ENCODE data around the gene ARHGAP25.
A peak's percentile ranks its signal among the peaks of the same experiment; 100 is the strongest.

Gene ARHGAP25

GRCh38 chr2:68769586-68770270 is 35.1 kb downstream of the ARHGAP25 start:
- no peak for TF ChIP-seq CTCF (IDR thresholded peaks at IDR 0.05)
- peak overlapping the region in 1 of 2 donors; percentile 77 for H3K27ac ChIP-seq
- H3K4me3 ChIP-seq: no peak overlapping the region
- DNase-seq (ENCODE audit: low spot score): no peak

DNA sequence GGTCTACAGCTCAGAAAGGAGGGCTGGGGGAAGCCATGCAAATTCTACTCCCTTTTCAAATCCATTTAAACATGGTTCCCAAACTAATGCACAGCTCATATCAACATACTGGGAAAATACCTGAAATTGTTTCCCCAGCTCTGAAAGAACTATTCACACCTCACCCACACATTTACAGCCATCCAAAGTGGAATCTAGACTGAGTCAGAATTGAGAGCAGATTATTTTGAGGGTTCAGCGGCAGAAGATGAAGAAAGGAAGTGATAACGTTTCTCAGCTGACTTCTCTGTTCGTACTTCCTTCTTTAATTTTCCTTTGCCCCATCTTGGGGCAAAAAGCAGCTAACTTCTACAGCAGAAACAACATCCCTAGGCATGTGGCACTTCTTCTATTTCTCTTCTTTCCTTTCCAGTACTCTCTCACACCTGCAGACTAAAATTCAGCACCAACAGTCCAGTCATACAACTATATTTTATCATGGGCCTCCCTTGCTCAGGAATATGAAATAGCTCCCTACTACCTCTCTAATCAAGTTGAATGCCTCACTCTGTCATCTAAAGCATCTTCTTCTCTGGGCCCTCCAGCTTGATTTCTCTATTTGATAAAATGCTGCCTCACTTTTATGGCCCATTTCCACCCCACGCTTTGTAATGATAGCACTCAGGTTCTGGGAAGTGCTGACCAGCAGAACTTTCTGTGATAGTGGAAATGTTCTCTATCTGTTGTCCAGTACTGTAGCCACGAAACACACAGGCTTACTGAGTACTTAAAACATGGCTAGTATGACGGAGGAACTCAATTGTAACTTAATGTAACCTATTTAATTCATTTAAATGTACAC is 35.9 kb downstream of the ARHGAP25 start:
- no peak for TF ChIP-seq CTCF (IDR thresholded peaks at IDR 0.05)
- DNase-seq (ENCODE audit: low spot score): no peak
- Histone ChIP-seq H3K27ac (peak overlapping the region; percentile 61 to 77), H3K4me3 (no peak overlapping the region)

DNA sequence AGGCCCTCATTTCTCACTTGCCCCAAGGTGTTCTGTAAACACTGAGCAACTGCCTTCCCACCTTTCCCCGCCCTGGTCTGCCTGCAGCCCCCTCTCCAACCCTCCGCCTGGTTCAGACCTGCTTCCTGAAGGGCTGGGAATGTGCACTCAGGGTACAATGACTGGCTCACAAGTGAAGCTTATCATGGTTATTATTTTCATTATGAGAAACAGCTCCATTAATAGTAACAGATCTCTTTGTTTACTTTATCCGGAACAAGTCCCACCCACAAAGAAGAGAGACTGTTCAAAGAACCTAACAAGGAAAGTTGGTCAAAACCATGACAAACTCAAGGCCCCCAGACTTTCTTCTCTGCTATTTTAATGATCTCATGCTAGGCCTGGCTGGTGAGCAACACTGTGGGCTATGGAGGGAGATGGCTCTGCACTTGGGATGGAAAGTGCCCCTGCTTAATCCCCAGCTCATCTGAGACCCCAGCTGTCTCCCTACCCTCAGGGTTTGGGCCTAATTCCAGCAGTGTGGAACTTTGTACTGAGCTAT is 36.7 kb downstream of the ARHGAP25 start:
- Histone ChIP-seq H3K27ac (peak overlapping the region; percentile 61 to 77), H3K4me3 (no peak overlapping the region)
- no peak for DNase-seq (ENCODE audit: low spot score)
- TF ChIP-seq CTCF (IDR thresholded peaks at IDR 0.05): no peak

DNA sequence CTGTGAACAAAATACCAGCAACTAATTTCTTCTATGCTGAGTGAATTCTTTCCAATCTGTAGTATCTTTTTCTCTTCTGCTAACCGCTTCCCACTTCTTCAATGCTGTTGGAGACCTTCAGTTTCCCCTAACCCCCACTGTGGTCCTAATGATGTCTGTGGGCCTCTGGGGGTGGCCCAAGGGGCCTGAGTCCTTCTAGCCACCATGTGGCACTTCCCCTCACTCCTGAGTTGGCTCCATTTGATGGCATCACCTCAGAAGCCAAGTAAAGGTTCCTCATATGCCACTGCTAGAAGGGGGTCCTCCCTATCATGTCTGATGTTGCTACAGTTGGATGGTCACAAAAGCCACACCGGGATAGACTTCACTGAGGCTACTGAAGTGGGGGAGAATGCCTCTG is 37.5 kb downstream of the ARHGAP25 start:
- no peak overlapping the region for H3K4me3 ChIP-seq
- no peak for TF ChIP-seq CTCF (IDR thresholded peaks at IDR 0.05)

DNA sequence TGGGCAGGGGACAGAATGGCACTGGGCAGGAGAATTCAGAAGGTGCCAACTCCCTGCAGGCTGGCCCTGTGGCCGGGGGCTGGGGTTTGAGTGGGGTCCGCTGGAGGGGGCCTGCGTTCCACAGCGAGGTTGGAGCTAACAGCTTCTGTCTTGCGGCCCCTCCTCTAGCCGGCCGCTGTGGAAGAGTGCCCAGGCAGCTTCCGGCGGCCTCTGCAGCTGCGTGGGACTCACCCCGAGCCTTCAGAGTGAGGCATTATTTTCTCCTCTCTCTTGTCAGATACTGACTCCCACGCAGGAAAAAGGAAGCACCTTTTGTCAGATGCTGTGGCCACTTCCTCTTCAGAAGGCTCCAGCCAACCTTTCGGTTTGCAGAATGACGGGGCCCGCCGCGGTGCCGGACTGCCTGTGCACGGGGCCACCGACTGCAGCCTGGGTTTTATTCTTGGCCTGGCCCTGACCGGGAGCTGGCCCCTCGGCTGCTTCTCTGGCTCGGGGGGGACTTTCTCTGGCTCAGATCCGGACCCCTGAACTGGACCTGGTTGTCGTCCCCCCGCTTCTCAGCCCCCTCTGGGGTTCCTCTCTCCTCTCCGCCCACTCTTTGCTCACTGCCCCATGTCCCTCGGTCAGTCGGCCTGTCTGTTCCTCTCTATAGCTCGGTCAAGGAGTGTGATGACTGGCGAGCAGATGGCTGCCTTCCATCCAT is 40.1 kb downstream of the ARHGAP25 start:
- DNase-seq (ENCODE audit: low spot score): no peak
- Histone ChIP-seq H3K4me3 (peak overlapping the region; percentile 64), H3K27ac (peak overlapping the region; percentile 48 to 71)
- no peak for TF ChIP-seq CTCF (IDR thresholded peaks at IDR 0.05)

More for the DNA sequence above, 37.5 kb downstream of the ARHGAP25 start:
- H3K27ac ChIP-seq: peak overlapping the region; percentile 61 to 77
- DNase-seq (ENCODE audit: low spot score): no peak

DNA sequence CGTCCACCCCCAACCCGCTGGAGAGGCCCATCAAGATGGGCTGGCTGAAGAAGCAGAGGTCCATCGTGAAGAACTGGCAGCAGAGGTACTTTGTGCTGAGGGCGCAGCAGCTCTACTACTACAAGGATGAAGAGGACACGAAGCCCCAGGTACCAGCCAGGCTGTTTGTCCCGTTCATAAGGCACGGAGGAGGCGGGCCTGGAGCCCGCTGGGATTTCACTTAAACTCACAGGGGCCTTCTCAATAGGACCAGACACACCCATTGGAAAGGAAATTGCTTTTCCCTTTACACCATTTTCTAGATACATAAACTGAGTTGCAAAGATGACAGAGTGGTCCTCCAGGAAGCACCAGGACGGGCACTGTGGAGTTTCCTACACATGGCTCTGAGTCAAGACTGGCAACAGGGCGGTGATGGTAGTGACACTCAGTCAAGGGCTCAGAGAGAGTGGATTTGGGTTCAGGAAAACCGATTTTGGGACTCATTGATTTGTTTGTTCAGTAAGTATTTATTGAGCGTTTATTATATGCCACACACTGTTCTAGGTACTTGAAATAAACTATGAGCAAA is 40.7 kb downstream of the ARHGAP25 start:
- DNase-seq (ENCODE audit: low spot score): no peak
- no peak for TF ChIP-seq CTCF (IDR thresholded peaks at IDR 0.05)
- H3K27ac ChIP-seq: peak overlapping the region; percentile 48 to 71
- peak overlapping the region; percentile 64 for H3K4me3 ChIP-seq

All from coronary artery (tissue), 2 donors.